NT2/D1 (cell line): ENCODE measurements around the gene SSUH2.
"Not testable (repeated sequence)": the region's sequence is repeated elsewhere in the genome, so short reads cannot be mapped to it uniquely, and the experiment has no call there.

Experiments
- DNase-seq: peaks from one replicate; pipeline ENCODE4 v3.0.0-alpha.2; 2011; ENCODE audit warnings: low read depth, low spot score
- H3K27me3 ChIP-seq: 2 replicates; pipeline ENCODE4 v1.6.0; 2011; ENCODE audit warnings: mild to moderate bottlenecking; ENCODE audit not compliant: insufficient read length, insufficient read depth
- H3K36me3 ChIP-seq: 2 replicates; pipeline ENCODE4 v1.6.1; 2011; ENCODE audit warnings: mild to moderate bottlenecking, low read length, mixed read lengths; ENCODE audit not compliant: insufficient read depth, insufficient read length
- H3K4me1 ChIP-seq: 2 replicates; pipeline ENCODE4 v1.5.1; 2011; ENCODE audit not compliant: insufficient read depth, insufficient read length
- H3K4me3 ChIP-seq: 2 replicates; pipeline ENCODE4 v1.5.1; 2011; ENCODE audit warnings: low read depth; ENCODE audit not compliant: insufficient read length
- H3K9ac ChIP-seq: 2 replicates; pipeline ENCODE4 v1.6.0; 2011; ENCODE audit warnings: low read depth; ENCODE audit not compliant: insufficient read length
- H3K9me3 ChIP-seq: 2 replicates; pipeline ENCODE4 v1.5.1; 2011; ENCODE audit warnings: mild to moderate bottlenecking, low read length; ENCODE audit not compliant: insufficient read depth
- SUZ12 ChIP-seq: IDR thresholded peaks from 2 replicates; pipeline ENCODE4 v1.6.1; 2011; ENCODE audit not compliant: insufficient read length, insufficient read depth; ENCODE audit errors: extremely low read depth
- YY1 ChIP-seq: IDR thresholded peaks from 2 replicates; pipeline ENCODE4 v1.6.1; 2011; ENCODE audit not compliant: insufficient read length, insufficient read depth
- ZNF274 ChIP-seq: IDR thresholded peaks from 2 replicates; pipeline ENCODE4 v1.6.1; 2011; ENCODE audit warnings: mild to moderate bottlenecking, low read depth, low read length

SSUH2 gene, protein sequence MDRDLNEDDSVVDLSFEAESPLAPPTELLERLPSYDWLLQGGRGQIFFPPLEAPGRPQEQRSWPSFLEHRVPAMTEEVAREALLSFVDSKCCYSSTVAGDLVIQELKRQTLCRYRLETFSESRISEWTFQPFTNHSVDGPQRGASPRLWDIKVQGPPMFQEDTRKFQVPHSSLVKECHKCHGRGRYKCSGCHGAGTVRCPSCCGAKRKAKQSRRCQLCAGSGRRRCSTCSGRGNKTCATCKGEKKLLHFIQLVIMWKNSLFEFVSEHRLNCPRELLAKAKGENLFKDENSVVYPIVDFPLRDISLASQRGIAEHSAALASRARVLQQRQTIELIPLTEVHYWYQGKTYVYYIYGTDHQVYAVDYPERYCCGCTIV

GRCh38 chr3:8644748-8645390 lies at the start of gene SSUH2:
Gene SSUH2 (minus strand): TSS chr3:8644798. CDS start chr3:8644758, 40 bp downstream.
- H3K36me3 ChIP-seq: no peaks in the 10 kb centered on the region
- no peaks in the 10 kb centered on the region for H3K4me1 ChIP-seq
- no peak within 1 kb of the TSS for H3K9ac ChIP-seq
- TF ChIP-seq SUZ12: no peak
- no peak for TF ChIP-seq ZNF274
- TF ChIP-seq YY1: no peak
- DNase-seq: no peak
- H3K9me3 ChIP-seq: no peaks in the 10 kb centered on the region
- H3K4me3 ChIP-seq: no peak within 1 kb of the TSS
- peaks cover 9% of the 10 kb centered on the region for H3K27me3 ChIP-seq

DNA sequence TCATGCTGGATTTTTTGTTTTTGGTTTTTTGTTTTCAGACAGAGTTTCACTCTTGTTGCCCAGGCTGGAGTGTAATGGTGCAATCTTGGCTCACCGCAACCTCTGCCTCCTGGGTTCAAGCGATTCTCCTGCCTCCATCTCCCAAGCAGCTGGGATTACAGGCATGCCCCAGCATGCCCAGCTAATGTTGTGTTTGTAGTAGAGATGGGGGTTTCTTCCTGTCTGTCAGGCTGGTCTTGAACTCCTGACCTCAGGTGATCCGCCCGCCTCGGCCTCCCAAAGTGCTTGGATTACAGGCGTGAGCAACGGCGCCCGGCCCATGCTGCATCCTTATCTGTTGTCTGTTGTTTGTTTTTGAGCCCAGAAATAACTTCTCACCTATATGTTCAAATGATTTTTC lies 46.7 kb upstream of the SSUH2 start:
- not testable (repeated sequence) for H3K9ac ChIP-seq, H3K4me1 ChIP-seq, H3K36me3 ChIP-seq, H3K9me3 ChIP-seq, H3K4me3 ChIP-seq, H3K27me3 ChIP-seq, DNase-seq

DNA sequence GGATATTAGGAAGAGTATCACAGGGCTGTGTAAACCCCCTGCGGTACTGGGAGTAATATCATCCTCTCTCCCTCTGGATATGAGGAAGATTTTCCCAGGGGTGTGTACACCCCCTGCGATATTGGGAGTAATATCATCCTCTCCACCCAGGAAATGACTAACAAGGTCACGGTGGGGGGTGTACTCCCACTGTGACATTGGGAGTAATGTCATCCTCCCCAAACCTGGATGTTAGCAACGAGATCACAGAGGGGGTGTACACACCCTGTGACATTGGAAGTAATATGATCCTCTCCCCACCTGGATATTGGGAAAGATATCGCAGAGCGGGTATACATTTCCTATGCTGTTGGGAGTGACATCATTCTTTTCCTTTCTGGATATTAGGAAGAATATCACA lies 40.4 kb upstream of the SSUH2 start:
- H3K36me3 ChIP-seq, H3K4me1 ChIP-seq, H3K4me3 ChIP-seq, H3K27me3 ChIP-seq, H3K9me3 ChIP-seq, DNase-seq, H3K9ac ChIP-seq: not testable (repeated sequence)

DNA sequence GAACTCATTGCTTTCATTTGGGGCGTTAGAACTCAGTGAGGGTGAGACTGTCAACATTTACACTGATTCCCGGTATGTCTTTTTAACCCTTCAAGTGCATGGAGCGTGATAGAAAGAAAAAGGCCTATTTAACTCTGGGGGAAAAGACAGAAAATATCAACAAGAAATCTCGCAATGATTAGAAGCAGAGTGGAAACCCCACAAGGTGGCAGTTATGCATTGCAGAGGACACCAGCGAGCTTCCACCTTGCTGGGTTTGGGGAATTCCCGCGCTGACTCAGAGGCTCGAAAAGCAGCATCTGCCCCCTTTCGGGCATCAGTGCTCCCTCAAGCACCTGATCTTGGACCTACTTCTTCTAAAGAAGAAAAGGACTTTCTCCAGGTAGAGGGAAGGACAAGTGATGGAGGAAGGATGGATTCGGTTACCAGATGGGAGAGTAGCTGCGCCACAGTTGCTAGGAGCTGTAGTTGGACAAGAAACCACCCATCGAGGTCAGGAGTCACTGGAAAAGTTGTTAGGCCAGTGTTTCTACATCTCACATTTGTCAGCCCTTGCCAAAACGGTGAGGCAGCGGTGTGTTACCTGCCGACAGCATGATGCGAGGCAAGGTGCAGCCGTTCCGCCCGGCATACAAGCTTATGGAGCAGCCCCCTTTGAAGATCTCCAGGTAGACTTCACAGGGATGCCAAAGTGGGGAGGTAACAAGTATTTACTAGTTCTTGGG lies 38.4 kb upstream of the SSUH2 start:
- H3K9ac ChIP-seq, H3K9me3 ChIP-seq, DNase-seq, H3K4me3 ChIP-seq, H3K36me3 ChIP-seq, H3K27me3 ChIP-seq, H3K4me1 ChIP-seq: not testable (repeated sequence)

GRCh38 chr3:8681881-8682538 lies 37.4 kb upstream of the SSUH2 start:
- not testable (repeated sequence) for H3K9ac ChIP-seq, H3K36me3 ChIP-seq, DNase-seq, H3K4me1 ChIP-seq, H3K4me3 ChIP-seq, H3K27me3 ChIP-seq, H3K9me3 ChIP-seq

GRCh38 chr3:8681349-8681748 lies 36.8 kb upstream of the SSUH2 start:
- Histone ChIP-seq H3K9me3 (no peaks in the 10 kb centered on the region; the same call in 1 of the 2 replicates), H3K36me3 (no peaks in the 10 kb centered on the region), H3K4me3 (no peak overlapping the region), H3K4me1 (peaks cover 5% of the 10 kb centered on the region), H3K27me3 (no peaks in the 10 kb centered on the region), H3K9ac (no peak overlapping the region)
- TF ChIP-seq ZNF274: no peak
- no peak for TF ChIP-seq YY1
- no peak for TF ChIP-seq SUZ12
- no peak for DNase-seq

DNA sequence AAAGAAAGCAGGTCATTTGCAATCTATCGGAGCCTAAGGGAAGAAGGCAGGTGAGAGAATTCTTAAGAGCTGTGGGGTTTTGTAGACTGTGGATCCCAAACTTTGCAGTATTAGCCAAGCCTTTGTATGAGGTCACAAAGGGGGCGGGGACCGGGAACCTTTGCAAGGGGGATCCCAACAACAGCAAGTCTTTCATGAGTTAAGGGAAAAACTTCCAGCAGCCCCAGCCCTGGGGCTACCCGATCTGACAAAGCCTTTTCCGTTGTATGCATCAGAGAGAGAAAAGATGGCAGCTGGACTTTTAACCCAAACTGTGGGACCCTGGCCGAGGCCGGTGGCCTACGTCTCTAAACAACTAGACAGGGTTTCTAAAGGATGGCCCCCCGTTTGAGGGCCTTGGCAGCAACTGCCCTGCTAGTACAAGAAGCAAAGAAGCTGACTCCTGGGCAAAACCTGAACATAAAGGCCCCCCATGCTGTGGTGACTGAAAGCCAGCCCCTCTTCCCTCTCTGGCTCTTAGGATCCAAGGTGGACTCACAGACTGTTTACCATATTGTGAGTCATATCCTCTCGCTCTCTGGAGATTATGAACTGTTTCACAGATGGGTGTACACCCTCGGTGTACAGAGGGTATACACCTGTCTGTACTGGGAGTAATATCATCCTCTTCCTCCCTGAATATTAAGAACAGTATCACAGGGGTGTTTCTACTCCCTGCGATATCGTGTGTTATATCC lies 35.4 kb upstream of the SSUH2 start:
- not testable (repeated sequence) for H3K36me3 ChIP-seq, H3K27me3 ChIP-seq, H3K9me3 ChIP-seq, H3K9ac ChIP-seq, H3K4me3 ChIP-seq, DNase-seq, H3K4me1 ChIP-seq
